Karpas-422 (cell line): ENCODE measurements around the gene MATN1. TPM values are rescaled to one million over a fixed set of nuclear protein-coding genes. Genes with fewer than 3 reads are reported as not detected.

Experiments
- DNase-seq: peaks from one replicate; pipeline ENCODE4 v3.0.0-alpha.2; 2015
- H2AFZ ChIP-seq: fragments of 200-600 bp; sonication (generic); 2 replicates; pipeline ENCODE4 v1.6.1; 2014; ENCODE audit warnings: antibody characterized with exemption, low read length, mixed read lengths
- H3K27ac ChIP-seq: fragments of 200-600 bp; sonication (generic); 2 replicates; pipeline ENCODE4 v1.5.1; 2014; ENCODE audit warnings: mild to moderate bottlenecking, low read length, moderate library complexity
- H3K27me3 ChIP-seq: fragments of 200-600 bp; sonication (generic); 2 replicates; pipeline ENCODE4 v1.6.1; 2014; ENCODE audit warnings: low read length, mixed read lengths
- H3K36me3 ChIP-seq: fragments of 200-600 bp; sonication (generic); 2 replicates; pipeline ENCODE4 v1.6.1; 2014; ENCODE audit warnings: low read length, mixed read lengths; ENCODE audit not compliant: insufficient read depth
- H3K4me1 ChIP-seq: fragments of 200-600 bp; sonication (generic); 2 replicates; pipeline ENCODE4 v1.6.1; 2014; ENCODE audit warnings: mild to moderate bottlenecking, low read length, mixed read lengths
- H3K4me2 ChIP-seq: fragments of 200-600 bp; sonication (generic); 2 replicates; pipeline ENCODE4 v1.6.1; 2014; ENCODE audit warnings: low read length, low read depth, mild to moderate bottlenecking; ENCODE audit not compliant: poor library complexity, severe bottlenecking
- H3K4me3 ChIP-seq: fragments of 200-600 bp; sonication (generic); 2 replicates; pipeline ENCODE4 v1.5.1; 2014; ENCODE audit warnings: mild to moderate bottlenecking, antibody characterized with exemption, low read length, mixed read lengths
- H3K79me2 ChIP-seq: fragments of 200-600 bp; sonication (generic); 2 replicates; pipeline ENCODE4 v1.6.1; 2014; ENCODE audit warnings: mild to moderate bottlenecking, low read length, mixed read lengths
- H3K9ac ChIP-seq: fragments of 200-600 bp; sonication (generic); 2 replicates; pipeline ENCODE4 v1.6.0; 2014; ENCODE audit warnings: low read length
- H3K9me2 ChIP-seq: fragments of 200-600 bp; sonication (generic), shearing (Covaris generic); replicated peaks from 2 replicates; pipeline ENCODE4 v1.6.0; 2014; ENCODE audit warnings: mild to moderate bottlenecking, low read length, moderate library complexity; ENCODE audit not compliant: insufficient read depth
- H3K9me3 ChIP-seq: fragments of 300-700, 200-600 bp; sonication (generic); 2 replicates; pipeline ENCODE4 v1.6.1; 2014; ENCODE audit warnings: low read length, mixed read lengths
- H4K20me1 ChIP-seq: fragments of 200-600 bp; sonication (generic); 2 replicates; pipeline ENCODE4 v1.6.1; 2014; ENCODE audit warnings: mild to moderate bottlenecking, antibody characterized with exemption, low read length, low read depth; ENCODE audit not compliant: insufficient read depth
- total RNA-seq: library from RNA; depleted of rRNA; stranded (reverse); fragments of >200 nt; shearing (Covaris generic); gene quantifications from 2 replicates; pipeline ENCODE4 v1.2.3, GENCODE V29; 2014; ENCODE audit warnings: low replicate concordance

Gene MATN1
- total RNA-seq, 1 experiment from 2014 or later: 0.19 TPM

- H3K9me2 ChIP-seq: no peaks in the 10 kb centered on the region
- no peak overlapping the region for H2AFZ ChIP-seq
- DNase-seq: no peak
- H3K4me2 ChIP-seq: no peak overlapping the region
- peaks cover 50% of the 10 kb centered on the region for H3K4me1 ChIP-seq
- H3K4me3 ChIP-seq: no peak overlapping the region
- peaks cover 5% of the 10 kb centered on the region; the same call in 1 of the 2 replicates for H4K20me1 ChIP-seq
- no peak overlapping the region for H3K9ac ChIP-seq
- H3K27ac ChIP-seq: no peak overlapping the region
- no peaks in the 10 kb centered on the region for H3K9me3 ChIP-seq
- H3K27me3 ChIP-seq: no peaks in the 10 kb centered on the region
- H3K79me2 ChIP-seq: no peaks in the 10 kb centered on the region
- H3K36me3 ChIP-seq: 0 out of 2 replicates have a peak, but pooled peaks cover 6% of the 10 kb centered on the region
These were observed 5.7 kb upstream of the MATN1 start for GRCh38 chr1:30728832-30729638.

GRCh38 chr1:30728340-30728739 is 5.0 kb upstream of the MATN1 start:
- H3K9me3 ChIP-seq: no peaks in the 10 kb centered on the region
- no peak overlapping the region for H2AFZ ChIP-seq
- H3K4me3 ChIP-seq: no peak overlapping the region
- 0 out of 2 replicates have a peak, but pooled peaks cover 1% of the 10 kb centered on the region for H3K36me3 ChIP-seq
- peaks cover 5% of the 10 kb centered on the region; the same call in 1 of the 2 replicates for H4K20me1 ChIP-seq
- DNase-seq: no peak
- H3K4me1 ChIP-seq: peaks cover 43% of the 10 kb centered on the region
- no peak overlapping the region for H3K27ac ChIP-seq
- H3K27me3 ChIP-seq: no peaks in the 10 kb centered on the region
- no peak overlapping the region for H3K9ac ChIP-seq
- H3K9me2 ChIP-seq: no peaks in the 10 kb centered on the region
- no peak overlapping the region for H3K4me2 ChIP-seq
- H3K79me2 ChIP-seq: no peaks in the 10 kb centered on the region

GRCh38 chr1:30727824-30728223 is 4.4 kb upstream of the MATN1 start:
- no peaks in the 10 kb centered on the region for H3K27me3 ChIP-seq
- H3K9ac ChIP-seq: no peak overlapping the region
- no peaks in the 10 kb centered on the region for H3K36me3 ChIP-seq
- H3K4me1 ChIP-seq: peaks cover 38% of the 10 kb centered on the region
- no peak overlapping the region for H3K4me3 ChIP-seq
- no peak overlapping the region for H3K4me2 ChIP-seq
- peaks cover 5% of the 10 kb centered on the region; the same call in 1 of the 2 replicates for H4K20me1 ChIP-seq
- no peak for DNase-seq
- no peaks in the 10 kb centered on the region for H3K9me2 ChIP-seq
- H3K79me2 ChIP-seq: no peaks in the 10 kb centered on the region
- no peak overlapping the region for H2AFZ ChIP-seq
- H3K27ac ChIP-seq: no peak overlapping the region
- H3K9me3 ChIP-seq: no peaks in the 10 kb centered on the region

DNA sequence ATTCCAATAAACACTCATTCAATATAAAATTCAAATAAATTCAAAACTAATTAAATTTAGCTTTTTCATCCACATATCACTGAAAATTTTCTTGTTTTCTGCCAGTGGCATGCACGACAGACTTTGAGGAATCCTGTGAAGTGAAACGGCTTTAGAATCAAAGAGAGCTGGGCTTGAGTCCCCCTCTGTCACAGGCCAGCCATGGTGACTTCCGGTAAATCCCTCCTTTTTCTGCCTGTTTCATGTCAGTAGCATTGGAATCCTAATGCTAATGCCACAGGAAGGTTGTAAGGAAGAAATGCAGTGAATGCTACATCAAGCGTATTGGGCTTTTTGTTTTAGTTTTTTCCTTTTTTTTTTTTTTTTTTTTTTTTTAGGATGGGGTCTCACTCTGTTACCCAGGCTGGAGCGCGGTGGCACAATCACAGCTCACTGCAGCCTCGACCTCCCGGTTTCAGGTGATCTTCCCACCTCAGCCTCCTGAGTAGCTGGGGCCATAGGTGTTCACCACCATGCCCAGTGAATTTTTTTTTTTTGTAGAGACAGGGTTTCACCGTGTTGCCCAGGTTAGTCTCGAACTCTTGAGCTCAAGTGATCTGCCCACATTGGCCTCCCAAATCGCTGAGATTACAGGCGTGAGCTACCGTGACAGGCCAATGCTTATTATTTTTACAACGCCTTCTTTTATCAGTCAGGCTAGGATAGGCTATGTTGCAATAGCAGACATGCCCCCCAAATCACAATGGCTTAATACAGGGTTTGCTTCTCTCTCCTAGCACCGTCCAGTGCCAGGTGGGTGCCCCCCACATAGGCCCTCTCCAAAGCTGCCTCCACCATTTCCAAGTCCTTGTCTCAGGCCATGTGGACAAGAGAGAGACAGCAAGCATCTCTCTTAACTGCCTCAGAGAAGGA is 3.6 kb upstream of the MATN1 start:
- Histone ChIP-seq H3K4me3 (no peak overlapping the region), H2AFZ (no peak overlapping the region), H3K27me3 (no peaks in the 10 kb centered on the region), H3K4me2 (no peak overlapping the region), H3K27ac (no peak overlapping the region), H3K9me3 (no peaks in the 10 kb centered on the region), H3K9ac (no peak overlapping the region), H3K36me3 (no peaks in the 10 kb centered on the region), H3K4me1 (peaks cover 30% of the 10 kb centered on the region), H3K9me2 (no peaks in the 10 kb centered on the region), H4K20me1 (peaks cover 5% of the 10 kb centered on the region; the same call in 1 of the 2 replicates), H3K79me2 (no peaks in the 10 kb centered on the region)
- no peak for DNase-seq

DNA sequence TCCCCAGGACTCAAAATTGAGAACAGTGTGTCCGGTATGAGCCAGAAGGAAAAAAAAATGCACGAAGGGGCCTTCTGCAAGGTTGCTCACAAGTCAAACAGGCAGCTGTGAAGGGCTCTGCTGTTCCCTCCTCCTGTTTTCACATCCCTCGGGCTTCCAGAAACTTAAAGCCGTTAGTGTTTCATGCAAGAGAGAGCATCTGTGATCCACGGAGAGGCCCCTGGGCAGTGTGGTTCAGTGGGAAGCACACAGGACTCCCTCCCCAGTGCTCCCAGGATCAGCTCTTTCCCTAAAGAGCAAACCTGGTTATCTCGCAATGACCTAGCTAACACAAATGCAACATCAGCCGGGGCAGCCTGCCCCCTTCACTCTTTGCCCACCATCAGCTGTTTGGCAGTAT is 2.9 kb upstream of the MATN1 start:
- Histone ChIP-seq H2AFZ (no peak overlapping the region), H4K20me1 (peaks cover 5% of the 10 kb centered on the region; the same call in 1 of the 2 replicates), H3K36me3 (no peaks in the 10 kb centered on the region), H3K4me1 (peaks cover 22% of the 10 kb centered on the region), H3K9me2 (no peaks in the 10 kb centered on the region), H3K4me3 (no peak overlapping the region), H3K27me3 (no peaks in the 10 kb centered on the region), H3K27ac (no peak overlapping the region), H3K4me2 (no peak overlapping the region), H3K9ac (no peak overlapping the region), H3K9me3 (no peaks in the 10 kb centered on the region), H3K79me2 (no peaks in the 10 kb centered on the region)
- no peak for DNase-seq

DNA sequence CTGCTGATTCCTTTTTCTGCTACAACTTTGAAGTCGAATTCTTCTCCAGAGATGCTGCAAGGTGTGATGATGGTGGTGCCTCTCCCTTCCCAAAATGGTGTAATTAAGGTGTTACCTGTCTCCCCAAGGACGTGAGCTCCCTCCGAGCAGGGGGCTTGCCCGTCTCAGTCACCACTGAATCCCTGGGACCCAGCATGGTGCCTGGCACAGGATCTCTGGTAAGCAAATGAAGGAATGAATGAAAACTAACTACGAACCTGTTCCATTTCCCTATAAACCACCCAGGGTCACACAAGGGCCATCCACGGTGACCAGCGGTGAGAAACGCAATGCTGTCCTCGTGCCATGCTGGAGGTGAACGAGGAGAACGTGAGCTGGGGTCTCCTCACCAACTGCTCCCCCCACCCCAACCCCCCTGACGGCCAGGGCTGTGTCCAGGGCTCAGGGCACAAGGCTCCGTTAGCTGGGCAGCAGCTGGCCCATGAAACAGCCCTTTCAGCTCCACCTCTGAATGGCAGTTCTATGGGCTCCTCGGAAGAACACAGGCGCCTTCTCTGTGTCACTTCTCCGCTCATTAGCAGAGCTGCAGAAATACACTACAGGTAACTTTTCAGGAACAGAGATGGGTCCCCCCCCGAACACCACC is 2.2 kb upstream of the MATN1 start:
- no peak overlapping the region for H2AFZ ChIP-seq
- DNase-seq: no peak
- H3K36me3 ChIP-seq: no peaks in the 10 kb centered on the region
- H3K9me2 ChIP-seq: no peaks in the 10 kb centered on the region
- H3K79me2 ChIP-seq: no peaks in the 10 kb centered on the region
- no peaks in the 10 kb centered on the region for H3K27me3 ChIP-seq
- H3K4me3 ChIP-seq: no peak overlapping the region
- H3K9me3 ChIP-seq: no peaks in the 10 kb centered on the region
- H4K20me1 ChIP-seq: peaks cover 5% of the 10 kb centered on the region; the same call in 1 of the 2 replicates
- no peak overlapping the region for H3K9ac ChIP-seq
- H3K4me1 ChIP-seq: peaks cover 17% of the 10 kb centered on the region
- H3K27ac ChIP-seq: no peak overlapping the region
- no peak overlapping the region for H3K4me2 ChIP-seq

DNA sequence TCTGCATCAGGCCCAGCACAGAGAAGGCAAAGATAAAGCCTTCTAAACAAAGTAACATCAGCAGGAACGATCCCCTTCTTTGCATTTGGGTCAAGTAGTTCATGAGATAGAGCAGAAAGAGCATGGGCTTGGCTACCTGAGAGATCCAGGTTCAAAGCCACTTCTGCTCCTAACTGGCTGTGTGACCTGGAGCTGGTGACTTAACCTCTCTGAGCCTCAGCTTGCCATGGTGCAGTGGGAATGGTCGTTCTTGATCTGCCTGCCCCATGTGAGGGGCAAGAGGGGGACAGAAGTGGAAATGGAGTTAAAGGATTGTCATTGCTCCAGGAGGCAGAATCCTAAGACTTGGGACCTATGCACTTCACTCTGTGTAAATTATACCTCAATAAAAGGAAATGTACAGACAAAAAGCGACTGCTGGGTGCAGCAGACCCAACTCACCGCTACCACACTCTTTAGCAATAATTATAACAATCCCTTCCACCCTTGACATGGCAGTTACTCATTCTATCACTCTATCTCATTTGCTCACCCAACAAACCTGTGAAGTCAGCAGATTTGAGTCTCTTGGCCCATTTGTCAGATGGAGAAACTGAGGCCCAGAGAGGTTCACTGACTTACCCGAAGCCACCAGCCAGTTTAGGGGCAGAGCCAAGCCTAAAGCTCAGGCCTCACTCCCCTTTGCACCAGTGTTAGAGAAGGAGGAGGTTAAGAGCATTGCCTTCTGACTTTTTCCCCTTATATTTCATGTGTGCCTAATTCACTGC is 1.5 kb upstream of the MATN1 start:
- no peaks in the 10 kb centered on the region for H3K9me3 ChIP-seq
- H3K4me3 ChIP-seq: no peak overlapping the region
- peaks cover 17% of the 10 kb centered on the region for H3K4me1 ChIP-seq
- peaks cover 8% of the 10 kb centered on the region; the same call in 1 of the 2 replicates for H4K20me1 ChIP-seq
- no peaks in the 10 kb centered on the region for H3K79me2 ChIP-seq
- no peaks in the 10 kb centered on the region for H3K27me3 ChIP-seq
- no peak overlapping the region for H2AFZ ChIP-seq
- no peaks in the 10 kb centered on the region for H3K36me3 ChIP-seq
- no peak overlapping the region for H3K9ac ChIP-seq
- H3K4me2 ChIP-seq: no peak overlapping the region
- H3K27ac ChIP-seq: no peak overlapping the region
- DNase-seq: no peak
- no peaks in the 10 kb centered on the region for H3K9me2 ChIP-seq
